ENCODE results near the gene SLC28A3.

- no peak for TF ChIP-seq PATZ1 (CRISPR knock-in tag; IDR thresholded peaks at IDR 0.05; ENCODE audit: borderline replicate concordance)
- TF ChIP-seq ZFP3 (CRISPR knock-in tag; IDR thresholded peaks at IDR 0.05), result no peak
- TF ChIP-seq RARB (CRISPR knock-in tag; IDR thresholded peaks at IDR 0.05), result no peak
- TF ChIP-seq, protein P1, sequence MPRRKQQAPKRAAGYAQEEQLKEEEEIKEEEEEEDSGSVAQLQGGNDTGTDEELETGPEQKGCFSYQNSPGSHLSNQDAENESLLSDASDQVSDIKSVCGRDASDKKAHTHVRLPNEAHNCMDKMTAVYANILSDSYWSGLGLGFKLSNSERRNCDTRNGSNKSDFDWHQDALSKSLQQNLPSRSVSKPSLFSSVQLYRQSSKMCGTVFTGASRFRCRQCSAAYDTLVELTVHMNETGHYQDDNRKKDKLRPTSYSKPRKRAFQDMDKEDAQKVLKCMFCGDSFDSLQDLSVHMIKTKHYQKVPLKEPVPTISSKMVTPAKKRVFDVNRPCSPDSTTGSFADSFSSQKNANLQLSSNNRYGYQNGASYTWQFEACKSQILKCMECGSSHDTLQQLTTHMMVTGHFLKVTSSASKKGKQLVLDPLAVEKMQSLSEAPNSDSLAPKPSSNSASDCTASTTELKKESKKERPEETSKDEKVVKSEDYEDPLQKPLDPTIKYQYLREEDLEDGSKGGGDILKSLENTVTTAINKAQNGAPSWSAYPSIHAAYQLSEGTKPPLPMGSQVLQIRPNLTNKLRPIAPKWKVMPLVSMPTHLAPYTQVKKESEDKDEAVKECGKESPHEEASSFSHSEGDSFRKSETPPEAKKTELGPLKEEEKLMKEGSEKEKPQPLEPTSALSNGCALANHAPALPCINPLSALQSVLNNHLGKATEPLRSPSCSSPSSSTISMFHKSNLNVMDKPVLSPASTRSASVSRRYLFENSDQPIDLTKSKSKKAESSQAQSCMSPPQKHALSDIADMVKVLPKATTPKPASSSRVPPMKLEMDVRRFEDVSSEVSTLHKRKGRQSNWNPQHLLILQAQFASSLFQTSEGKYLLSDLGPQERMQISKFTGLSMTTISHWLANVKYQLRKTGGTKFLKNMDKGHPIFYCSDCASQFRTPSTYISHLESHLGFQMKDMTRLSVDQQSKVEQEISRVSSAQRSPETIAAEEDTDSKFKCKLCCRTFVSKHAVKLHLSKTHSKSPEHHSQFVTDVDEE (CRISPR knock-in tag; IDR thresholded peaks at IDR 0.05), result no peak
- TF ChIP-seq BACH2 (CRISPR knock-in tag; IDR thresholded peaks at IDR 0.05; ENCODE audit: borderline replicate concordance), result no peak
Measured at GRCh38 chr9:84323858-84324257, 16.7 kb downstream of the SLC28A3 start.
